Skeletal muscle satellite cell (primary cell): ENCODE data around the gene HUWE1.

ENCODE experiments used
- H3K27me3 ChIP-seq: 2 replicates; pipeline ENCODE4 v1.7.0; 2013; ENCODE audit warnings: low read length; ENCODE audit not compliant: control insufficient read depth, insufficient read depth
- H3K36me3 ChIP-seq: 2 replicates; pipeline ENCODE4 v1.7.0; 2013; ENCODE audit warnings: mild to moderate bottlenecking, control low read depth, low read length; ENCODE audit not compliant: insufficient read depth
- H3K4me1 ChIP-seq: 2 replicates; pipeline ENCODE4 v1.7.0; 2013; ENCODE audit warnings: low read length; ENCODE audit not compliant: control insufficient read depth, insufficient read depth
- H3K4me2 ChIP-seq: 2 replicates; pipeline ENCODE4 v1.7.0; 2013; ENCODE audit warnings: mild to moderate bottlenecking, low read length
- H3K4me3 ChIP-seq: 2 replicates; pipeline ENCODE4 v1.7.0; 2013; ENCODE audit warnings: low read length
- H3K9ac ChIP-seq: 2 replicates; pipeline ENCODE4 v1.7.0; 2013; ENCODE audit warnings: mild to moderate bottlenecking, low read depth, low read length, moderate library complexity
- H3K9me3 ChIP-seq: replicated peaks from 2 replicates; pipeline ENCODE4 v1.7.0; 2013; ENCODE audit warnings: mild to moderate bottlenecking, control low read depth, low read length

Gene HUWE1

GRCh38 chrX:53684415-53685192, 1.9 kb downstream of the HUWE1 start:
- Histone ChIP-seq H3K9me3 (no peaks in the 10 kb centered on the region), H3K4me2 (peak overlapping the region; percentile 79), H3K27me3 (no peaks in the 10 kb centered on the region), H3K9ac (peak overlapping the region; percentile 87), H3K36me3 (no peaks in the 10 kb centered on the region), H3K4me1 (peaks cover 9% of the 10 kb centered on the region), H3K4me3 (peak overlapping the region; percentile 81)

- Histone ChIP-seq H3K9me3 (no peaks in the 10 kb centered on the region), H3K4me3 (peak overlapping the region; percentile 82), H3K9ac (peak overlapping the region; percentile 97), H3K4me1 (peaks cover 9% of the 10 kb centered on the region), H3K36me3 (no peaks in the 10 kb centered on the region), H3K4me2 (peak overlapping the region; percentile 87), H3K27me3 (no peaks in the 10 kb centered on the region)
These were observed 2.7 kb downstream of the HUWE1 start for GRCh38 chrX:53683556-53684414.

GRCh38 chrX:53682885-53683555, 3.5 kb downstream of the HUWE1 start:
- no peaks in the 10 kb centered on the region for H3K27me3 ChIP-seq
- H3K4me2 ChIP-seq, result peak overlapping the region; percentile 87
- peaks cover 9% of the 10 kb centered on the region for H3K4me1 ChIP-seq
- peak overlapping the region; percentile 82 for H3K4me3 ChIP-seq
- H3K9me3 ChIP-seq, result no peaks in the 10 kb centered on the region
- peak overlapping the region; percentile 97 for H3K9ac ChIP-seq
- H3K36me3 ChIP-seq, result peaks cover 5% of the 10 kb centered on the region

GRCh38 chrX:53681661-53682060, 4.9 kb downstream of the HUWE1 start:
- Histone ChIP-seq H3K9ac (peak overlapping the region; percentile 97), H3K36me3 (peaks cover 12% of the 10 kb centered on the region), H3K4me2 (peak overlapping the region; percentile 87), H3K27me3 (no peaks in the 10 kb centered on the region), H3K4me1 (peaks cover 9% of the 10 kb centered on the region), H3K9me3 (no peaks in the 10 kb centered on the region), H3K4me3 (peak overlapping the region; percentile 82)

- H3K9ac ChIP-seq, result no peak overlapping the region
- H3K9me3 ChIP-seq, result no peaks in the 10 kb centered on the region
- H3K4me2 ChIP-seq, result no peak overlapping the region
- peaks cover 9% of the 10 kb centered on the region for H3K4me1 ChIP-seq
- no peaks in the 10 kb centered on the region for H3K27me3 ChIP-seq
- no peak overlapping the region for H3K4me3 ChIP-seq
- peaks cover 20% of the 10 kb centered on the region for H3K36me3 ChIP-seq
These were observed 7.9 kb downstream of the HUWE1 start for GRCh38 chrX:53678667-53679066.

- Histone ChIP-seq H3K4me2 (no peak overlapping the region), H3K4me3 (no peak overlapping the region), H3K36me3 (peaks cover 20% of the 10 kb centered on the region), H3K9ac (no peak overlapping the region), H3K4me1 (peaks cover 9% of the 10 kb centered on the region), H3K27me3 (no peaks in the 10 kb centered on the region), H3K9me3 (no peaks in the 10 kb centered on the region)
These were observed 9.2 kb downstream of the HUWE1 start for GRCh38 chrX:53677286-53677685.

- Histone ChIP-seq H3K9me3 (no peaks in the 10 kb centered on the region), H3K27me3 (no peaks in the 10 kb centered on the region), H3K4me2 (no peak overlapping the region), H3K4me1 (no peaks in the 10 kb centered on the region), H3K36me3 (peaks cover 24% of the 10 kb centered on the region), H3K9ac (no peak overlapping the region), H3K4me3 (no peak overlapping the region)
These were observed 11.9 kb downstream of the HUWE1 start for GRCh38 chrX:53674581-53674980.

GRCh38 chrX:53669258-53669657, 17.3 kb downstream of the HUWE1 start:
- Histone ChIP-seq H3K4me1 (no peaks in the 10 kb centered on the region), H3K4me2 (no peak overlapping the region), H3K4me3 (no peak overlapping the region), H3K9me3 (no peaks in the 10 kb centered on the region), H3K36me3 (peaks cover 4% of the 10 kb centered on the region), H3K27me3 (no peaks in the 10 kb centered on the region), H3K9ac (no peak overlapping the region)

GRCh38 chrX:53666171-53666570, 20.3 kb downstream of the HUWE1 start:
- Histone ChIP-seq H3K27me3 (no peaks in the 10 kb centered on the region), H3K9ac (no peak overlapping the region), H3K4me1 (no peaks in the 10 kb centered on the region), H3K4me2 (no peak overlapping the region), H3K36me3 (no peaks in the 10 kb centered on the region), H3K9me3 (no peaks in the 10 kb centered on the region), H3K4me3 (no peak overlapping the region)

- H3K4me3 ChIP-seq, result no peak overlapping the region
- H3K9me3 ChIP-seq, result no peaks in the 10 kb centered on the region
- no peak overlapping the region for H3K4me2 ChIP-seq
- H3K27me3 ChIP-seq, result no peaks in the 10 kb centered on the region
- no peaks in the 10 kb centered on the region for H3K4me1 ChIP-seq
- H3K9ac ChIP-seq, result no peak overlapping the region
- H3K36me3 ChIP-seq, result peaks cover 7% of the 10 kb centered on the region
These were observed 26.5 kb downstream of the HUWE1 start for GRCh38 chrX:53660004-53660403.

- no peaks in the 10 kb centered on the region for H3K4me1 ChIP-seq
- no peaks in the 10 kb centered on the region for H3K9me3 ChIP-seq
- H3K4me2 ChIP-seq, result no peak overlapping the region
- no peaks in the 10 kb centered on the region for H3K27me3 ChIP-seq
- no peak overlapping the region for H3K4me3 ChIP-seq
- no peak overlapping the region for H3K9ac ChIP-seq
- H3K36me3 ChIP-seq, result peaks cover 7% of the 10 kb centered on the region
These were observed 27.5 kb downstream of the HUWE1 start for GRCh38 chrX:53659039-53659438.
